Ishikawa (cell line): Measurements from ENCODE around the gene OR51B2.

Experiments
- CEBPB ChIP-seq: IDR thresholded peaks from 2 replicates; pipeline ENCODE4 v1.6.1; 2012
- CREB1 ChIP-seq: IDR thresholded peaks from 2 replicates; pipeline ENCODE4 v1.6.1; 2012; ENCODE audit warnings: low read depth
- EGR1 ChIP-seq: IDR thresholded peaks from 2 replicates; pipeline ENCODE4 v1.6.1; 2012
- EP300 ChIP-seq: IDR thresholded peaks from 2 replicates; pipeline ENCODE4 v1.6.1; 2012; ENCODE audit warnings: borderline replicate concordance
- FOXM1 ChIP-seq: IDR thresholded peaks from 2 replicates; pipeline ENCODE4 v1.6.1; 2012; ENCODE audit warnings: low read depth, borderline replicate concordance
- NFIC ChIP-seq: IDR thresholded peaks from 2 replicates; pipeline ENCODE4 v1.6.1; 2012
- RAD21 ChIP-seq: IDR thresholded peaks from 2 replicates; pipeline ENCODE4 v1.6.1; 2012; ENCODE audit warnings: low read depth
- REST ChIP-seq: IDR thresholded peaks from 2 replicates; pipeline ENCODE4 v1.6.1; 2012; ENCODE audit warnings: low read depth, mild to moderate bottlenecking
- TAF1 ChIP-seq: IDR thresholded peaks from 2 replicates; pipeline ENCODE4 v1.6.1; 2012; ENCODE audit warnings: low read depth, mild to moderate bottlenecking
- TCF12 ChIP-seq: IDR thresholded peaks from 2 replicates; pipeline ENCODE4 v1.6.1; 2012; ENCODE audit warnings: low read depth
- TEAD4 ChIP-seq: IDR thresholded peaks from 2 replicates; pipeline ENCODE4 v1.6.1; 2012
- USF1 ChIP-seq: IDR thresholded peaks from 2 replicates; pipeline ENCODE4 v1.6.1; 2012
- YY1 ChIP-seq: IDR thresholded peaks from 2 replicates; pipeline ENCODE4 v1.6.1; 2012; ENCODE audit warnings: low read depth
- ZBTB7A ChIP-seq: IDR thresholded peaks from 2 replicates; pipeline ENCODE4 v1.6.1; 2012; ENCODE audit warnings: low read depth
- TF ChIP-seq, protein P1 (sequence below): IDR thresholded peaks from 2 replicates; pipeline ENCODE4 v1.6.1; 2012

OR51B2 gene

GRCh38 chr11:5366856-5367255, 42.8 kb upstream of the OR51B2 start:
- no peak for TF ChIP-seq TEAD4
- TF ChIP-seq CREB1: no peak
- no peak for TF ChIP-seq NFIC
- no peak for TF ChIP-seq REST
- TF ChIP-seq CEBPB: no peak
- TF ChIP-seq, protein P1, sequence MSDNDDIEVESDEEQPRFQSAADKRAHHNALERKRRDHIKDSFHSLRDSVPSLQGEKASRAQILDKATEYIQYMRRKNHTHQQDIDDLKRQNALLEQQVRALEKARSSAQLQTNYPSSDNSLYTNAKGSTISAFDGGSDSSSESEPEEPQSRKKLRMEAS: no peak
- TF ChIP-seq FOXM1: no peak
- TF ChIP-seq ZBTB7A: no peak
- no peak for TF ChIP-seq USF1
- TF ChIP-seq EP300: no peak
- TF ChIP-seq EGR1: no peak
- TF ChIP-seq TAF1: no peak
- TF ChIP-seq RAD21: no peak
- no peak for TF ChIP-seq TCF12
- no peak for TF ChIP-seq YY1

GRCh38 chr11:5364214-5364613, 40.1 kb upstream of the OR51B2 start:
- TF ChIP-seq YY1 (no peak), NFIC (no peak), CREB1 (no peak), TCF12 (no peak), TEAD4 (no peak), CEBPB (no peak), RAD21 (no peak)

DNA sequence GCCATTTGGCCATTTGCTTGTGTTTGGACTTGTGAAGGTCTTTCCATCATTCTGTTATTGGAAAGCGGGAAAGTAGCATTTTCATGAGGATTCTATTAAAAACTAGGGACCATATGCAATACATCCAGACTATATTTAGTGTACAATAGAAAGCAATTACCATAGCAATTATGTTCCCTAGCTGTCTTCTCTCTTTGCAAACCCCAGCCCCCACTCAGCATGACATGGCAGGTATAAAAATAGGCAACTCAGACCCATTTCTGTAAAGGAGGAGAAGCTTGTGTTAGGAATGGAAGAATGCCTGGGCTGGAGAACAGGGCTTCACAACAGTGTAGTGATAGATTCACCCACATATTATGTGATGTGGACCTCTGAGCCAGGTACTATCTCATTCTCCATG, 39.6 kb upstream of the OR51B2 start:
- TF ChIP-seq EGR1: no peak
- no peak for TF ChIP-seq FOXM1
- TF ChIP-seq TEAD4: no peak
- TF ChIP-seq RAD21: no peak
- TF ChIP-seq TCF12: no peak
- TF ChIP-seq EP300: no peak
- no peak for TF ChIP-seq YY1
- TF ChIP-seq TAF1: no peak

DNA sequence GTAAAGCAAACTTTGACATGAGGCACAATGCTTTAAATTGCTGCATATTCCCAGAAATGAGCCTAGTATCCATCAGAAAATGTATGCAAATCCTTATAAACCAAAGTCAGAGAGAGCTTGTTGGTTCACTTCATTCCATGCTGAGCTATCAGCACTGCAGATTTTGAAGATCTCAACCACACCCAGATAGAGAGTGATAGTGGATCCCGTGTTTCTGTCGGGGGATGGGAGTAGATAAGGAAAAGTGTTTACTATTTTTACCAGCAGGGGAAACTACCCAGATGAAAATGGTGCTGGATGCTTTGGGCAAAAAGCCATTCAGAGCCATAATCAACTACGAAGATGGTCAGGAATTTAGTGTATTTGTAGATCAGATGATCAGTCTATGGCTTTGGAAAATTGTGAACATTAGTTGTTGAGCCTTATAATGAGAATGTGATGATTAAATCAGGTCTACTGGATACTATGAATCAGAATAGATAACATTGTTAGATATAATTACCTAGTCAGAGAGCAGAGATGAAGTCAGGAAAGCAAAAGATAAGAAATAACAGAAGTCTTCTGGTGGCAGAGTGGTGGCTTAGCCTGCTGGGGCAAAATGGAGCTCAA, 38.0 kb upstream of the OR51B2 start:
- no peak for TF ChIP-seq FOXM1
- TF ChIP-seq USF1: no peak
- no peak for TF ChIP-seq RAD21

- TF ChIP-seq RAD21: no peak
- no peak for TF ChIP-seq TAF1
These were observed 27.1 kb upstream of the OR51B2 start, which contains the start of gene OR51B6 for GRCh38 chr11:5351208-5351607. TSS of gene OR51B6 (plus strand) at chr11:5351508. CDS start at chr11:5351508, 0 bp downstream.

DNA sequence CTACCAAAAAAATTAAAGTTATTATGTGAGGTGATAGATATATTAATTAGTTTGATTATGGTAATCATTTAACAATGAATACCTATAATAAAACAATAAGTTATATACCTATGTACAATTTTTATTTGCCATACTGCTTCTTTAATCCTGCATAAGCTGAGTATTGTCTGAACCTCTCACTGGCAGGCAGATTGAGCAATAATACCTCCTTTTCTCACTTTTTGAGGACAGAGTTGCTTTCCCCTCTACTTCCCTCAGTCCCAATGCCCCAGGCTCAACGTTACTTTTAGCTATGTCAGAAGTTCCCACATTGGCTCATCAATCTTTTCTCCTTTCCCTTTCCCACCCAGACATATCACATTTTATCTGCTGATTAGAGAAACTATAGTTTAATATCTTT, 25.5 kb upstream of the OR51B2 start:
- TF ChIP-seq EGR1 (no peak), TEAD4 (no peak), RAD21 (no peak), YY1 (no peak)

DNA sequence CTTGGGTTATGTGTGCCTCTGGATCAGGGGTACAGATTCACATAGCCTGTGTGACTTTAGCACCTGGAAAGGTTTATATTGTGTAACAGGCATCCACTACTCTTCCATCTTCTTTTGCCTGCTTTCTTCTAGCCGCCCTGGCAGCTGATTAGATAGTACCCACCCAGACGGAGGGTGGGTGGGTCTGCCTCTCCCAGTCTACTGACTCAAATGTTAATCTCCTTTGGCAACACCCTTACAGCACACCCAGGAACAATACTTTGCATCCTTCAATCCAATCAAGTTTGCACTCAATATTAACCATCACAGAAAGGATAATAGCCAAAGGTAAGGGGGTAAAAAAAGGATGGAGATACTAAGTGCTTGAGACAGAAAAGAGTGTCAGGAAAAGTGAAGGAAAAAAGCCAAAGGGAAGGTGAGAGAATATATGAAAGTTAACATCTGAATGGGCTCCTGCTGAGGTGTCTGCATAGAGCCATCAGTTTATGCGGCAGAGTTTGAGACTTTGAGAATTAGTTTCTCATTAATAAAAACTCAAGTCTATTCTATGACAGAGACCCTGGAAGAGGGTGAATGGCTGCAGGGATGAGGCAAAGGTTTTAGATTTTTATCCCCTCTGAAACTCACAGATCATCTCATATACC, 24.6 kb upstream of the OR51B2 start:
- TF ChIP-seq ZBTB7A: no peak
- TF ChIP-seq EP300: no peak
- TF ChIP-seq FOXM1: no peak
- no peak for TF ChIP-seq TAF1
- no peak for TF ChIP-seq YY1
- no peak for TF ChIP-seq EGR1
- TF ChIP-seq TCF12: no peak
- no peak for TF ChIP-seq CREB1
- no peak for TF ChIP-seq REST
- TF ChIP-seq USF1: no peak
- TF ChIP-seq TEAD4: no peak
- TF ChIP-seq NFIC: no peak
- TF ChIP-seq RAD21: no peak
